ENCODE data around the gene TSPAN17.

- TF ChIP-seq BCLAF1 (IDR thresholded peaks at IDR 0.05; ENCODE audit: borderline replicate concordance in 1 of 2, control insufficient read depth in 1 of 2, low read depth in 2 of 2, low read length in 1 of 2) (no peak), CTCF (IDR thresholded peaks at IDR 0.05 in 2 of 3, conservative IDR thresholded peaks at IDR 0.05 in 1 of 3; ENCODE audit: insufficient read depth in 2 of 3, low read depth in 1 of 3, low read length in 3 of 3) (no peak), ZNF146 (CRISPR knock-in tag; IDR thresholded peaks at IDR 0.05; ENCODE audit: unreplicated experiment) (no peak), POLR2A (conservative IDR thresholded peaks at IDR 0.05) (no peak), TOE1 (IDR thresholded peaks at IDR 0.05; ENCODE audit: borderline replicate concordance) (no peak), TOE1 (CRISPR knock-in tag; IDR thresholded peaks at IDR 0.05; ENCODE audit: borderline replicate concordance, low read depth) (no peak), ZNF407 (IDR thresholded peaks at IDR 0.05; ENCODE audit: low read depth) (no peak), RREB1 (CRISPR knock-in tag; IDR thresholded peaks at IDR 0.05) (no peak), SRSF1 (IDR thresholded peaks at IDR 0.05; ENCODE audit: low read depth, low read length) (no peak), HDAC6 (IDR thresholded peaks at IDR 0.05; ENCODE audit: low read depth, low read length) (no peak), SIN3B (IDR thresholded peaks at IDR 0.05; ENCODE audit: low read depth) (no peak), KAT7 (CRISPR knock-in tag; IDR thresholded peaks at IDR 0.05; ENCODE audit: borderline replicate concordance) (no peak), ZBTB43 (CRISPR knock-in tag; IDR thresholded peaks at IDR 0.05) (no peak)
Observed at GRCh38 chr5:176637556-176637955, 9.7 kb upstream of the TSPAN17 start.
